NCI-H82 treated with DMSO at 0.1 percent for 48 hours (cell line): ENCODE measurements around the gene TMEM63A.
"Not testable (repeated sequence)": the region's sequence is repeated elsewhere in the genome, so short reads cannot be mapped to it uniquely, and the experiment has no call there.

Source experiments
- DNase-seq: peaks from one replicate; lab custom pipeline; 2025; ENCODE audit not compliant: unreplicated experiment; lab: John Stamatoyannopoulos, UW

Gene TMEM63A

DNA sequence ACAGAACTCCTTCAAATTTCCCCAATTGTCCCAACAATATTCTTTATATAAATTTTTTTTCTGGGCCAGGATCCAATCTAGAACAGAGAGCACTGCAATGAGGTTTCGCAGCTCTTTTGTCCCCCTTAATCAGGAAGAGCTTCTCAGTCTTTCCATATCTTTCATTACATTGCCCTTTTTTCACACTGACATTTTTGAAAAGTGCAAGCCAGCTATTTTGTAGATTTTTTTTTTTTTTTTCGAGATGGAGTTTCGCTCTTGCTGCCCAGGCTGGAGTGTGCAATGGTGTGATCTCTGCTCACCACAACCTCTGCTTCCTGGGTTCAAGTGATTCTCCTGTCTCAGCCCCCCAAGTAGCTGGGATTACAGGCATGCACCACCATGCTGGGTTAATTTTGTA lies 75.4 kb downstream of the TMEM63A start:
- not testable (repeated sequence) for DNase-seq

DNA sequence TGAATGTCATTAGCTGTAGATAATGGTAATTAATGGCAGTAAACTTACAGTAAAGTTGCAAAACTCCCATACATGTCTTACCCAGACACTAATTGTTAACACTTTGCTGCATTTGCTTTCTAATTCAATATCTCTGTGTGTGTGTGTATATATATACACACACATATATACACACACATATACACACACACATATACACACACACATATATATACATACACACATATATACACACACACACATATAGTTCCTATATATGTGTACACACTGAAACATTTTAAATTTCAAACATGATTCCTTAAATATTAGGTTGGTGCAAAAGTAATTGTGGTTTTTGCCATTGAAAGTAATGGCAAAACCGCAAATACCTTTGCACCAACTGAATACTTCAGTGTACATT lies 75.9 kb downstream of the TMEM63A start:
- DNase-seq: no peak

DNA sequence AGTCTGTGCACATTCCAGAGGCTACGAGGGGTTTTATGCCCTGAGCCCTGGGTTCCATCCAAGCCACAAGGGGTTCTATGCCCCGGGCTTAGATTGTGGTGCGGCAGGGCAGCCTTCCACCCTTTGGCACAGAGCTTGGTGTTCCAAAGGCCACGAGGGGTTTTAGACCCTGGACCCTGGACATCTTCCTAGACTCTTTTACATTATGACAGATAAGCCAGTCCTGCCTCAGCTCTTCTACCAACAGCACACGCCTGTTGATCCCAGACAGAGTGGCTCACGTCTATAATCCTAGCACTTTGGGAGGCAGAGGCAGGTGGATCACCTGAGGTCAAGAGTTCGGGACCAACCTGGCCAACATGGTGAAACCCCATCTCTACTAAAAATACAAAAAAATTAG lies 81.0 kb downstream of the TMEM63A start:
- DNase-seq: not testable (repeated sequence)

DNA sequence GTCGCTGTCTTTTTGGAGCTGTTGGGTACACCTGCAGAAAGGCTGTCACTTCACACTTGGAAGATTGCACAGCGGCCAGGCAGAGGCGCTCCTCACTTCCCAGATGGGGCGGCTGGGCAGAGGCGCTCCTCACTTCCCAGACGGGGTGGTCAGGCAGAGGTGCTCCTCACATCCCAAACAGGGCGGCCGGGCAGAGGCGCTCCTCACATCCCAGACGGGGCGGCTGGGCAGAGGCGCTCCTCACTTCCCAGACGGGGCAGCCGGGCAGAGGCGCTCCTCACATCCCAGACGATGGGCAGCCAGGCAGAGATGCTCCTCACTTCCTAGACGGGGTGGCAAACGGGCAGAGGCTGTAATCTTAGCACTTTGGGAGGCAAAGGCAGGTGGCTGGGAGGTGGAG lies 86.1 kb downstream of the TMEM63A start:
- DNase-seq: not testable (repeated sequence)
